ENCODE data around the gene CYP4B1. TPM values are rescaled to one million over a fixed set of nuclear protein-coding genes. Genes with fewer than 3 reads are reported as not detected.

CYP4B1 gene
- total RNA-seq (2021): not detected in 2 replicates
- long read RNA-seq: 0 reads

DNA sequence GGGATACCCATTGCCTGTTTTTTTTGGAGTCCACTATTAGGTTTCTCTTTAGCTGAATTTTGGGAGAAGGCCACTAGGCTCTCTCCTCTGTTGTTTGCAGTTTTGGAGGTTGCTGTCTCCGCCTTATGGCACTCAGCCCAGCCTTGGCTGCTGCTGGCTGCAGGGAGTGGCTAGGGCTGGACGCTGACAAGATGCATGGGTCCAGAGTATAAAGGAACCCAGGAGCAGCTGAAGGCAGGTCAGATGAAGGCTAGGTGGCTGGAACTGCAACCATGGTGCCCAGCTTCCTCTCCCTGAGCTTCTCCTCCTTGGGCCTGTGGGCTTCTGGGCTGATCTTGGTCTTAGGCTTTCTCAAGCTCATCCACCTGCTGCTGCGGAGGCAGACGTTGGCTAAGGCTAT is at the start of gene CYP4B1:
TSS of gene CYP4B1 (plus strand) at position 237 of the 400 bp plus-strand sequence. CDS start at position 273, 36 bp downstream.
- no peak within 1 kb of the TSS for H3K56ac ChIP-seq (ENCODE audit: insufficient read length, low read depth, low read length)
- no peaks in the 10 kb centered on the region for H3K4me1 Mint-ChIP-seq
- no peak within 1 kb of the TSS for H3K23ac ChIP-seq (ENCODE audit: insufficient read length, low read depth, low read length)
- no peak within 1 kb of the TSS for H3K27ac ChIP-seq (ENCODE audit: insufficient read length, low read depth, low read length)
- no peak for DNase-seq
- H3K9me3 Mint-ChIP-seq: peaks cover 2 to 3% of the 10 kb centered on the region in 2 experiments; a peak in 2 of 5 replicates
- H3K79me2 ChIP-seq (ENCODE audit: insufficient read depth, low read length): no peaks in the 10 kb centered on the region
- no peak within 1 kb of the TSS for H3K4me3 Mint-ChIP-seq
- H3K27me3 ChIP-seq (ENCODE audit: insufficient read depth, low read length): no peaks in the 10 kb centered on the region
- no peak within 1 kb of the TSS for H3K27ac Mint-ChIP-seq
- no peaks in the 10 kb centered on the region for H3K9me3 ChIP-seq (ENCODE audit: control insufficient read depth, low read depth, low read length)
- WGBS (ENCODE audit: extremely low coverage, insufficient read length, low lambda C conversion rate): no CpG with 5 or more reads among the region's 4 CpGs
- H2AK5ac ChIP-seq (ENCODE audit: insufficient read length, low read length): no peak within 1 kb of the TSS
- no peak within 1 kb of the TSS for H2BK120ac ChIP-seq (ENCODE audit: low read depth, low read length, poor library complexity, severe bottlenecking)
- no peaks in the 10 kb centered on the region; a peak in 1 of 7 replicates for H3K36me3 Mint-ChIP-seq (ENCODE audit: insufficient read depth in 1 of 3, low read depth in 3 of 3)
- no peak within 1 kb of the TSS for H3K4me2 ChIP-seq (ENCODE audit: insufficient read depth, insufficient read length, low read length)
- TF ChIP-seq, protein P1, sequence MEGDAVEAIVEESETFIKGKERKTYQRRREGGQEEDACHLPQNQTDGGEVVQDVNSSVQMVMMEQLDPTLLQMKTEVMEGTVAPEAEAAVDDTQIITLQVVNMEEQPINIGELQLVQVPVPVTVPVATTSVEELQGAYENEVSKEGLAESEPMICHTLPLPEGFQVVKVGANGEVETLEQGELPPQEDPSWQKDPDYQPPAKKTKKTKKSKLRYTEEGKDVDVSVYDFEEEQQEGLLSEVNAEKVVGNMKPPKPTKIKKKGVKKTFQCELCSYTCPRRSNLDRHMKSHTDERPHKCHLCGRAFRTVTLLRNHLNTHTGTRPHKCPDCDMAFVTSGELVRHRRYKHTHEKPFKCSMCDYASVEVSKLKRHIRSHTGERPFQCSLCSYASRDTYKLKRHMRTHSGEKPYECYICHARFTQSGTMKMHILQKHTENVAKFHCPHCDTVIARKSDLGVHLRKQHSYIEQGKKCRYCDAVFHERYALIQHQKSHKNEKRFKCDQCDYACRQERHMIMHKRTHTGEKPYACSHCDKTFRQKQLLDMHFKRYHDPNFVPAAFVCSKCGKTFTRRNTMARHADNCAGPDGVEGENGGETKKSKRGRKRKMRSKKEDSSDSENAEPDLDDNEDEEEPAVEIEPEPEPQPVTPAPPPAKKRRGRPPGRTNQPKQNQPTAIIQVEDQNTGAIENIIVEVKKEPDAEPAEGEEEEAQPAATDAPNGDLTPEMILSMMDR (conservative IDR thresholded peaks at IDR 0.05): no peak
- no peak within 1 kb of the TSS for H2BK12ac ChIP-seq (ENCODE audit: insufficient read length, low read depth, low read length)
- no peak within 1 kb of the TSS for H3K4ac ChIP-seq (ENCODE audit: low read depth, low read length)
- H3K79me1 ChIP-seq (ENCODE audit: insufficient read depth, low read depth, low read length, poor library complexity, severe bottlenecking): no peaks in the 10 kb centered on the region
- no peaks in the 10 kb centered on the region for H4K20me1 ChIP-seq (ENCODE audit: control insufficient read depth, insufficient read depth, insufficient read length)
- no peak within 1 kb of the TSS for H2AFZ ChIP-seq (ENCODE audit: low read length)
- no peak within 1 kb of the TSS for H4K8ac ChIP-seq (replicated peaks; ENCODE audit: insufficient read length, low read depth, low read length)
- no peaks in the 10 kb centered on the region for H3K4me1 ChIP-seq (ENCODE audit: insufficient read depth, low read length)
- H3K14ac ChIP-seq (ENCODE audit: insufficient read depth, low read length): no peak within 1 kb of the TSS
- peaks cover 25% of the 10 kb centered on the region for H3K27me3 Mint-ChIP-seq (ENCODE audit: low read depth)
- no peak within 1 kb of the TSS for H4K91ac ChIP-seq (ENCODE audit: insufficient read length, low read depth, low read length)
- no peak within 1 kb of the TSS for H3K9ac ChIP-seq (ENCODE audit: extremely low read depth, insufficient read length, low read length)
- no peak within 1 kb of the TSS for H2BK5ac ChIP-seq (ENCODE audit: insufficient read length, low read length)
- no peak within 1 kb of the TSS for H3K18ac ChIP-seq (ENCODE audit: insufficient read length, low read depth, low read length)
- no peak within 1 kb of the TSS for H3T11ph ChIP-seq (ENCODE audit: low read length)
- no peak within 1 kb of the TSS for H4K5ac ChIP-seq (ENCODE audit: insufficient read length, low read depth, low read length)
- H2BK15ac ChIP-seq (ENCODE audit: low read depth, low read length): no peak within 1 kb of the TSS
- no peaks in the 10 kb centered on the region for H3K23me2 ChIP-seq (ENCODE audit: insufficient read length, low read depth, low read length, poor library complexity, severe bottlenecking)
- H2BK20ac ChIP-seq (ENCODE audit: low read depth, low read length, poor library complexity, severe bottlenecking): no peak within 1 kb of the TSS
